ENCODE data around the gene B4GALT2. TPM values are rescaled to one million over a fixed set of nuclear protein-coding genes. Genes with fewer than 3 reads are reported as not detected.

B4GALT2 gene
- 92.8 and 105 TPM in 2 replicates for total RNA-seq

GRCh38 chr1:43978551-43979260, at the start of gene B4GALT2:
B4GALT2 (plus strand) TSS chr1:43979210; CDS start chr1:43981161, 1,951 bp downstream.

GRCh38 chr1:43933386-43934100, 45.5 kb upstream of the B4GALT2 start, which contains the start of gene ARTN:
ARTN (plus strand) TSS chr1:43933801; CDS start chr1:43935657, 1,856 bp downstream.

GRCh38 chr1:43946236-43947060, 32.6 kb upstream of the B4GALT2 start, which contains the start of gene IPO13:
IPO13 (plus strand) TSS chr1:43946950; CDS start chr1:43947601, 651 bp downstream.

GRCh38 chr1:43969746-43970466, 9.1 kb upstream of the B4GALT2 start, which contains the start of gene DPH2:
DPH2 (plus strand) TSS chr1:43970010; CDS start chr1:43970176, 166 bp downstream.

GRCh38 chr1:43974443-43975248, 4.4 kb upstream of the B4GALT2 start, which contains the start of gene ATP6V0B:
ATP6V0B (plus strand) TSS chr1:43974960; CDS start chr1:43975041, 81 bp downstream.

GRCh38 chr1:43991476-43992231, 12.6 kb downstream of the B4GALT2 start, which contains the start of gene CCDC24:
CCDC24 (plus strand) TSS chr1:43991599; CDS start chr1:43991879, 280 bp downstream.

GRCh38 chr1:44031252-44032169, 52.5 kb downstream of the B4GALT2 start, which contains the start of gene SLC6A9:
SLC6A9 (minus strand) TSS chr1:44031462; CDS start chr1:44024277, 7,185 bp downstream.

Other genes starting within 250 kb of the B4GALT2 start
- 0.05 TPM in 1 of 2 replicates, not detected in the other for gene ARTN, start 45.4 kb upstream of the B4GALT2 start, total RNA-seq
- 15.9 and 18.8 TPM in 2 replicates for gene IPO13, start 32.3 kb upstream of the B4GALT2 start, total RNA-seq
- 34.6 and 49.1 TPM in 2 replicates for gene DPH2, start 9.2 kb upstream of the B4GALT2 start, total RNA-seq
- 129 and 147 TPM in 2 replicates for gene ATP6V0B, start 4.2 kb upstream of the B4GALT2 start, total RNA-seq
- 0.80 and 0.89 TPM in 2 replicates for gene CCDC24, start 12.4 kb downstream of the B4GALT2 start, total RNA-seq
- gene SLC6A9, start 52.3 kb downstream of the B4GALT2 start, total RNA-seq: 0.07 and 5.6 TPM in 2 replicates
- gene KLF17, start 139.6 kb downstream of the B4GALT2 start, total RNA-seq: not detected in 2 replicates
- gene KLF18, start 162.4 kb downstream of the B4GALT2 start, total RNA-seq: not detected in 2 replicates
- gene DMAP1, start 234.3 kb downstream of the B4GALT2 start, total RNA-seq: 34.8 and 40.1 TPM in 2 replicates